Liver (tissue), 9 donors: ENCODE results near the gene VSIG10. TPM values are rescaled to one million over a fixed set of nuclear protein-coding genes. Genes with fewer than 3 reads are reported as not detected.

ENCODE experiments used
- DNase-seq: peaks from one replicate; pipeline ENCODE4 v3.0.0-alpha.2; 2017; ENCODE audit warnings: low spot score
- H3K27ac ChIP-seq, 2 donors: one replicate each; pipeline ENCODE4 v1.7.0; 2013; ENCODE audit warnings: inconsistent platforms in 2 of 2, low read length in 2 of 2, control low read depth in 1 of 2, low read depth in 1 of 2, mild to moderate bottlenecking in 1 of 2
- H3K27me3 ChIP-seq, 4 donors: one replicate each; pipeline versions ENCODE4 v1.6.1 to v1.7.0; 2013; ENCODE audit warnings: low read length in 3 of 4, inconsistent platforms in 1 of 4, mild to moderate bottlenecking in 1 of 4, moderate library complexity in 1 of 4; ENCODE audit not compliant: control insufficient read depth in 4 of 4, insufficient read depth in 4 of 4
- H3K36me3 ChIP-seq, 4 donors: one replicate each; pipeline versions ENCODE4 v1.6.1 to v1.7.0; 2013; ENCODE audit warnings: low read length in 3 of 4, mild to moderate bottlenecking in 3 of 4, low read depth in 1 of 4, moderate library complexity in 1 of 4; ENCODE audit not compliant: control insufficient read depth in 4 of 4, insufficient read depth in 3 of 4
- H3K4me1 ChIP-seq, 4 donors: one replicate each; pipeline versions ENCODE4 v1.6.1 to v1.7.0; 2013; ENCODE audit warnings: low read length in 3 of 4, mild to moderate bottlenecking in 3 of 4, moderate library complexity in 1 of 4; ENCODE audit not compliant: control insufficient read depth in 4 of 4, insufficient read depth in 4 of 4
- H3K4me3 ChIP-seq, 3 donors: one replicate each; pipeline versions ENCODE4 v1.6.1 to v1.7.0; 2013; ENCODE audit warnings: low read length in 3 of 3, control low read depth in 1 of 3, low read depth in 1 of 3, mild to moderate bottlenecking in 1 of 3
- H3K9ac ChIP-seq, 2 donors: one replicate each; pipeline ENCODE4 v1.7.0; 2013; ENCODE audit warnings: low read length in 2 of 2, mild to moderate bottlenecking in 2 of 2, moderate library complexity in 2 of 2, control low read depth in 1 of 2, low read depth in 1 of 2
- H3K9me3 ChIP-seq, 4 donors: one replicate each; pipeline versions ENCODE4 v1.6.1 to v1.7.0; 2013; ENCODE audit warnings: low read length in 3 of 4; ENCODE audit not compliant: control insufficient read depth in 4 of 4
- ATF3 ChIP-seq: IDR thresholded peaks from 2 replicates; pipeline ENCODE4 v1.6.1; 2016; ENCODE audit warnings: antibody characterized with exemption
- CTCF ChIP-seq: fragments of 150-350 bp; IDR thresholded peaks from 2 replicates; pipeline ENCODE4 v1.5.1; 2017; ENCODE audit warnings: improper control_type of control experiment, low read depth, low read length; ENCODE audit not compliant: missing input control
- EGR1 ChIP-seq, 2 donors: IDR thresholded peaks; 2 replicates each; pipeline ENCODE4 v1.6.1; 2016 to 2018; ENCODE audit warnings: antibody characterized with exemption in 2 of 2, low read depth in 2 of 2
- FOXA1 ChIP-seq: IDR thresholded peaks from 2 replicates; pipeline ENCODE4 v1.6.1; 2016; ENCODE audit warnings: antibody characterized with exemption
- FOXA2 ChIP-seq: IDR thresholded peaks from 2 replicates; pipeline ENCODE4 v1.6.1; 2016; ENCODE audit warnings: antibody characterized with exemption
- GABPA ChIP-seq, 2 donors: IDR thresholded peaks in 1 of 2; conservative IDR thresholded peaks in 1 of 2; 2 replicates each; pipeline ENCODE4 v1.6.1; 2016; ENCODE audit warnings: antibody characterized with exemption in 2 of 2, mild to moderate bottlenecking in 1 of 2, moderate library complexity in 1 of 2
- HNF4A ChIP-seq, 2 donors: conservative IDR thresholded peaks; 2 replicates each; pipeline ENCODE4 v1.6.1; 2016; ENCODE audit warnings: antibody characterized with exemption in 2 of 2, mild to moderate bottlenecking in 2 of 2
- HNF4G ChIP-seq: IDR thresholded peaks from 2 replicates; pipeline ENCODE4 v1.6.1; 2016; ENCODE audit warnings: antibody characterized with exemption
- JUND ChIP-seq, 2 donors: IDR thresholded peaks; 2 replicates each; pipeline ENCODE4 v1.6.1; 2016; ENCODE audit warnings: antibody characterized with exemption in 2 of 2
- MAX ChIP-seq: IDR thresholded peaks from 2 replicates; pipeline ENCODE4 v1.6.1; 2016; ENCODE audit warnings: antibody characterized with exemption
- NR2F2 ChIP-seq: IDR thresholded peaks from 2 replicates; pipeline ENCODE4 v1.6.1; 2016; ENCODE audit warnings: antibody characterized with exemption
- RAD21 ChIP-seq, 2 donors: IDR thresholded peaks; 2 replicates each; pipeline ENCODE4 v1.6.1; 2016; ENCODE audit warnings: antibody characterized with exemption in 2 of 2, mild to moderate bottlenecking in 2 of 2
- REST ChIP-seq: IDR thresholded peaks from 2 replicates; pipeline ENCODE4 v1.6.1; 2016; ENCODE audit warnings: antibody characterized with exemption, mild to moderate bottlenecking
- RXRA ChIP-seq, 2 donors: IDR thresholded peaks; 2 replicates each; pipeline ENCODE4 v1.6.1; 2017 to 2018; ENCODE audit warnings: antibody characterized with exemption in 2 of 2, mild to moderate bottlenecking in 1 of 2
- SP1 ChIP-seq: IDR thresholded peaks from 2 replicates; pipeline ENCODE4 v1.6.1; 2018; ENCODE audit warnings: antibody characterized with exemption, mild to moderate bottlenecking
- TAF1 ChIP-seq: conservative IDR thresholded peaks from 2 replicates; pipeline ENCODE4 v1.6.1; 2016; ENCODE audit warnings: antibody characterized with exemption, mild to moderate bottlenecking
- YY1 ChIP-seq: IDR thresholded peaks from 2 replicates; pipeline ENCODE4 v1.6.1; 2016; ENCODE audit warnings: antibody characterized with exemption, mild to moderate bottlenecking
- ZBTB33 ChIP-seq: IDR thresholded peaks from 2 replicates; pipeline ENCODE4 v1.6.1; 2016; ENCODE audit warnings: antibody characterized with exemption
- WGBS: extraction: QIAGEN DNeasy Blood & Tissue Kit; methylation state at CpG from one replicate; pipeline ENCODE4 v1.1.7; 2013; 5-methylcytosine and 5-hydroxymethylcytosine counted together
- polyA plus RNA-seq, 2 donors: library from polyadenylated mRNA; stranded (reverse) in 1 of 2; unstranded in 1 of 2; fragments of 200-250 nt in 1 of 2; fragments of >200 nt in 1 of 2; fragmentation: Nextera tagmentation in 1 of 2; extraction: Ambion mirVana in 1 of 2; gene quantifications; one replicate each; pipeline versions ENCODE4 v1.2.1 to v1.2.3, GENCODE V29; 2013 to 2015
- total RNA-seq, 2 donors: library from RNA; depleted of rRNA; stranded (reverse); fragments of >200 nt; gene quantifications; one replicate each; pipeline ENCODE4 v1.2.3, GENCODE V29; 2014
- donor health status: healthy.
- donor health status: healthy.
- donor health status: healthy.
- donor health status: healthy.
- donor health status: healthy.

Gene VSIG10
- total and polyA plus RNA-seq, 4 donors = 9.8 to 16.4 (median 11.7) TPM

- no peak for DNase-seq
- Histone ChIP-seq H3K4me3 (no peak overlapping the region), H3K27ac (peak overlapping the region; percentile 86 to 92), H3K36me3 (peaks cover 0 to 10% (median 4%) of the 10 kb centered on the region in 4 donors), H3K9ac (peak overlapping the region in 1 of 2 donors; percentile 54), H3K27me3 (no peaks in the 10 kb centered on the region), H3K4me1 (peaks cover 19 to 50% (median 38%) of the 10 kb centered on the region in 4 donors), H3K9me3 (no peaks in the 10 kb centered on the region)
- 76% methylated on average over 10 of the region's 10 CpGs for WGBS
- TF ChIP-seq YY1 (no peak), ZBTB33 (no peak), HNF4A (conservative IDR thresholded peaks at IDR 0.05) (peak; percentile 32 to 42), FOXA1 (no peak), ATF3 (no peak), RXRA (IDR thresholded peaks at IDR 0.05) (no peak), MAX (no peak), REST (no peak), TAF1 (no peak), EGR1 (IDR thresholded peaks at IDR 0.05; ENCODE audit: low read depth in 2 of 2) (no peak), JUND (IDR thresholded peaks at IDR 0.05) (no peak), GABPA (IDR thresholded peaks at IDR 0.05 in 1 of 2, conservative IDR thresholded peaks at IDR 0.05 in 1 of 2) (no peak), HNF4G (peak; percentile 20), NR2F2 (peak; percentile 51), SP1 (peak; percentile 34), CTCF (no peak), RAD21 (IDR thresholded peaks at IDR 0.05) (no peak), FOXA2 (no peak)
These were observed 50.5 kb downstream of the VSIG10 start for GRCh38 chr12:118053071-118053985.
